A549 (cell line): ENCODE data around the gene ABCF3.

ENCODE experiments used
- CTCF ChIP-seq: fragments of >200 bp; sonication (Bioruptor Twin); formaldehyde crosslinking; IDR thresholded peaks from 3 replicates; pipeline ENCODE4 v1.5.1; 2016
- EP300 ChIP-seq, 2 experiments: fragments of >200 bp; sonication (Bioruptor Twin); formaldehyde crosslinking; IDR thresholded peaks; 2 replicates in 1 of 2; 3 replicates in 1 of 2; pipeline ENCODE4 v1.6.1; 2016 to 2017
- HDAC2 ChIP-seq: fragments of 200-600 bp; sonication (generic); IDR thresholded peaks from 2 replicates; pipeline ENCODE4 v1.6.1; 2016
- PBX3 ChIP-seq: IDR thresholded peaks from 2 replicates; pipeline ENCODE4 v1.6.1; 2012
- POLR2A ChIP-seq: IDR thresholded peaks from 2 replicates; pipeline ENCODE4 v1.6.1; 2012; ENCODE audit warnings: mild to moderate bottlenecking, low read length
- REST ChIP-seq: fragments of 200-600 bp; sonication (generic); IDR thresholded peaks from 2 replicates; pipeline ENCODE4 v1.6.1; 2016; ENCODE audit warnings: antibody characterized with exemption, mild to moderate bottlenecking, moderate library complexity
- ZFP36 ChIP-seq: fragments of 450-650 bp; IDR thresholded peaks from 2 replicates; pipeline ENCODE4 v1.6.1; 2014; ENCODE audit warnings: borderline replicate concordance; ENCODE audit not compliant: partially characterized antibody

GRCh38 chr3:184174284-184174645 is 11.7 kb upstream of the ABCF3 start:
- TF ChIP-seq POLR2A (no peak), CTCF (no peak), ZFP36 (no peak), REST (no peak), HDAC2 (no peak), PBX3 (no peak), EP300 (IDR thresholded peaks at IDR 0.05) (no peak)
